ENCODE measurements around the gene RTN4RL1.

DNA sequence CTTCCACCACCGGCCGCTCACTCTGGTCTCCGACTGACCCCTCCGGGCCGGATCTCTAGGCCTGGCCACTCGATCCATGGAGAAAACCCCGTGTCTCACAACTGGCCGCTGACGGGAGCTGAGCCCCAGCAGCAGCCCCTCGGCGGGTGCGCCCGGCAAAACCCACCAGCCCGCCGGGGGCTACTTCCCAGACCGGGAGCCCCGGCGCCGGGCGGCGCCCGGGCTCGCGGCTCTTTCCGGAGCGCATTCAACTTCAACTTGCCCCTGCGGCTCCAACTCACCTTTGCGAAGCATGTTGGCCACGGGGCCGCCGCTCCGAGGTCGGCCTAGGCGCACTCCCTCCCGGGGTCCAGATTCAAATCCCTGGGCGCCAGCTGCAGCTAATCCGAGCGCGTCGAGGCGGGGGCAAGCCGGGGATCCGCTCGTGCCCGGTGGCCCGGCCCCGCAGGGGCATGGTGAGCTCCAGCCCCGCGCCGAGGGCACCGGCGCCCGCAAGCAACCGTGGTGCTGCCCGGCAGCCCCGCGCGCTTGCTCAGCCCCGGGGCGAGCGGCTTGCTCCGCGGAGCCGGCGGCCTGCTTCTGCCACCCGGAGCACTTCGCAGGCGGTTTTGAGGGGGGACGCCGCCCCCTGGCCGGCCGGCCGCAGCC, 438 bp downstream of the RTN4RL1 start:
- TF ChIP-seq, protein P1, sequence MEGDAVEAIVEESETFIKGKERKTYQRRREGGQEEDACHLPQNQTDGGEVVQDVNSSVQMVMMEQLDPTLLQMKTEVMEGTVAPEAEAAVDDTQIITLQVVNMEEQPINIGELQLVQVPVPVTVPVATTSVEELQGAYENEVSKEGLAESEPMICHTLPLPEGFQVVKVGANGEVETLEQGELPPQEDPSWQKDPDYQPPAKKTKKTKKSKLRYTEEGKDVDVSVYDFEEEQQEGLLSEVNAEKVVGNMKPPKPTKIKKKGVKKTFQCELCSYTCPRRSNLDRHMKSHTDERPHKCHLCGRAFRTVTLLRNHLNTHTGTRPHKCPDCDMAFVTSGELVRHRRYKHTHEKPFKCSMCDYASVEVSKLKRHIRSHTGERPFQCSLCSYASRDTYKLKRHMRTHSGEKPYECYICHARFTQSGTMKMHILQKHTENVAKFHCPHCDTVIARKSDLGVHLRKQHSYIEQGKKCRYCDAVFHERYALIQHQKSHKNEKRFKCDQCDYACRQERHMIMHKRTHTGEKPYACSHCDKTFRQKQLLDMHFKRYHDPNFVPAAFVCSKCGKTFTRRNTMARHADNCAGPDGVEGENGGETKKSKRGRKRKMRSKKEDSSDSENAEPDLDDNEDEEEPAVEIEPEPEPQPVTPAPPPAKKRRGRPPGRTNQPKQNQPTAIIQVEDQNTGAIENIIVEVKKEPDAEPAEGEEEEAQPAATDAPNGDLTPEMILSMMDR (IDR thresholded peaks at IDR 0.05), result no peak
- no peak for TF ChIP-seq POLR2A (IDR thresholded peaks at IDR 0.05)
- TF ChIP-seq EP300 (IDR thresholded peaks at IDR 0.05), result no peak
